ENCODE data around the gene MINDY1. TPM values are rescaled to one million over a fixed set of nuclear protein-coding genes. Genes with fewer than 3 reads are reported as not detected.
A peak's percentile ranks its signal among the peaks of the same experiment; 100 is the strongest.

Gene MINDY1
- total and polyA plus RNA-seq, 2 donors (not counting 1 experiment from before 2014, with no cell fraction given), result 7.6 to 16.1 TPM

DNA sequence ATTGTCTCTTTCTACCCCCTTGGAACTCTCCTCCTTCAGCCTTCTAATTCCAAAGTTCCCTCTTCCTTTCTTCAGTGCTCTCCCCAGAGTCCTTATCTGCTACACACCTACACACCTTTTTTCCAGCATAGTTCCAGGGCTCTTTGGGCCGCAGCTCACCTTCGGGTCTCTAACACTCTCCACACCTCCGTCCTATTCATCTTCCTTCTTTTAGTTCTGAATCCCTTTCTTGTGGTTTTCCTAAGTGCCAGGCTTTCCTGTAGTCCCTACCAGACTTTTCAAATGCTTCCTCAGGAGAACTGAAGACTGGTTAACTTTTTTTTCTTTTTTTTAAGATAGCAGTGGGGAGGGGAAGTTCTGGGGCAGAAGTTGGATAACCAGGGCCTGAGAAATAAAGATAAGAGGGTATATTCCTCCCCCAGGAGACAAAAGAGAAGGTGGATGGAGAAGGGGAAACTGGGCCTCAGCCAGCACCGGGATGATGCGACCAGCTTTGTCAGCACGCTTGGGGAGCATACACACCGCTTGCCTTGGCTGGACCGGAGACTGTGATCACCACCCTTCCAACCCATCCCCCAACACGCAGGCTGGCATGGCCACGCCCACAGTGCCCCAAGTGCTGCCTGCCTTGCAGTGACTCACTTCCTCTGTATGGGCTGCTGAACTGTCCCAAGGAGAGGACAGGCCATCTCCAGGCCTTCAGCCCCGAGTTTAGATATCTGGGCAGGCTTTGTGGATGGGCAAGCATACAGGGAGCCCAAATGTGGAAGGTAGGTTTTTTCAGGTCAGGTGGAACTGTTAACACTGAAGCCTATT, 29.6 kb downstream of the MINDY1 start:
- peak overlapping the region; percentile 48 for H2AFZ ChIP-seq (ENCODE audit: insufficient read depth, low read depth, low read length, poor library complexity, severe bottlenecking)
- H3K4me2 ChIP-seq (replicated peaks; ENCODE audit: low read depth, low read length, poor library complexity, severe bottlenecking), result peak overlapping the region; percentile 72

More for the DNA sequence above, 29.6 kb downstream of the MINDY1 start:
- no peaks in the 10 kb centered on the region for H3K9me3 Mint-ChIP-seq (ENCODE audit: insufficient read depth)
- ATAC-seq (ENCODE audit: low read depth) (peak; percentile 63), DNase-seq (peak; percentile 84)
- H3K9me3 ChIP-seq (ENCODE audit: control extremely low read depth in 1 of 3, control insufficient read depth in 2 of 3, insufficient read depth in 1 of 3, low read length in 2 of 3), result no peaks in the 10 kb centered on the region
- POLR2A ChIA-PET, result interaction anchor here (0.7 to 1.0 kb wide), 2 partner anchors 28 to 81 kb away, joined by 3 read pairs; no protein-coding TSS in a partner anchor
- peaks cover 39 to 54% of the 10 kb centered on the region in 2 donors for H3K4me1 ChIP-seq (ENCODE audit: control insufficient read depth in 2 of 2, insufficient read depth in 2 of 2, low read length in 2 of 2)
- H3K9ac ChIP-seq (ENCODE audit: low read length), result peak overlapping the region; percentile 24
- H3K27me3 ChIP-seq (replicated peaks in 1 of 4; ENCODE audit: control extremely low read depth in 1 of 4, control insufficient read depth in 3 of 4, insufficient read depth in 4 of 4, low read length in 3 of 4), result no peaks in the 10 kb centered on the region
- peak overlapping the region; percentile 83 for H3K27ac Mint-ChIP-seq
- H3K4me3 ChIP-seq (ENCODE audit: control extremely low read depth in 1 of 5, extremely low read depth in 1 of 5, insufficient read depth in 1 of 5, low read depth in 2 of 5, low read length in 4 of 5), result peak overlapping the region in 4 of 5 experiments; percentile 19 to 39 (median 34)
- H3K79me2 ChIP-seq (ENCODE audit: control insufficient read depth, insufficient read depth, low read length), result peaks cover 26% of the 10 kb centered on the region
- H3K4me3 Mint-ChIP-seq, result peak overlapping the region; percentile 80
- H3K4me1 Mint-ChIP-seq, result peaks cover 48% of the 10 kb centered on the region
- 14% methylated on average over 8 of the region's 11 CpGs for WGBS (ENCODE audit: insufficient coverage)
- intact Hi-C loops (cut with micrococcal nuclease), result loop anchor here (1.0 to 5.0 kb wide), 3 partner anchors 80 to 515 kb away; partner anchors contain the start of genes CDC42SE1 and ENSA
- no peaks in the 10 kb centered on the region for H3K27me3 Mint-ChIP-seq
- peaks cover 11% of the 10 kb centered on the region for H4K20me1 ChIP-seq (ENCODE audit: control insufficient read depth, insufficient read depth, low read length, poor library complexity, severe bottlenecking)
- peak overlapping the region; percentile 40 to 59 for H3K27ac ChIP-seq (ENCODE audit: low read length in 2 of 2)
- H3K36me3 ChIP-seq (replicated peaks in 1 of 2; ENCODE audit: control extremely low read depth in 1 of 2, control insufficient read depth in 1 of 2, extremely low read depth in 1 of 2, insufficient read depth in 2 of 2, low read length in 1 of 2), result no peaks in the 10 kb centered on the region
- TF ChIP-seq, protein P1, sequence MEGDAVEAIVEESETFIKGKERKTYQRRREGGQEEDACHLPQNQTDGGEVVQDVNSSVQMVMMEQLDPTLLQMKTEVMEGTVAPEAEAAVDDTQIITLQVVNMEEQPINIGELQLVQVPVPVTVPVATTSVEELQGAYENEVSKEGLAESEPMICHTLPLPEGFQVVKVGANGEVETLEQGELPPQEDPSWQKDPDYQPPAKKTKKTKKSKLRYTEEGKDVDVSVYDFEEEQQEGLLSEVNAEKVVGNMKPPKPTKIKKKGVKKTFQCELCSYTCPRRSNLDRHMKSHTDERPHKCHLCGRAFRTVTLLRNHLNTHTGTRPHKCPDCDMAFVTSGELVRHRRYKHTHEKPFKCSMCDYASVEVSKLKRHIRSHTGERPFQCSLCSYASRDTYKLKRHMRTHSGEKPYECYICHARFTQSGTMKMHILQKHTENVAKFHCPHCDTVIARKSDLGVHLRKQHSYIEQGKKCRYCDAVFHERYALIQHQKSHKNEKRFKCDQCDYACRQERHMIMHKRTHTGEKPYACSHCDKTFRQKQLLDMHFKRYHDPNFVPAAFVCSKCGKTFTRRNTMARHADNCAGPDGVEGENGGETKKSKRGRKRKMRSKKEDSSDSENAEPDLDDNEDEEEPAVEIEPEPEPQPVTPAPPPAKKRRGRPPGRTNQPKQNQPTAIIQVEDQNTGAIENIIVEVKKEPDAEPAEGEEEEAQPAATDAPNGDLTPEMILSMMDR (IDR thresholded peaks at IDR 0.05), result no peak
- TF ChIP-seq EZH2 (IDR thresholded peaks at IDR 0.05; ENCODE audit: borderline replicate concordance, insufficient read depth, low read depth, low read length, poor library complexity, severe bottlenecking), result no peak
- CTCF ChIA-PET, result interaction anchor here (0.7 to 5.7 kb wide), 10 partner anchors 9 to 512 kb away, joined by 3 to 23 read pairs (median 4); partner anchors contain the start of gene MINDY1

Measured in B cell (primary cell).